Prostate gland (tissue), 2 donors: ENCODE results near the gene CRPPA.

Experiments used
- CTCF ChIP-seq, 4 experiments: fragments of 200-600 bp in 2 of 4; fragments of 450-650 bp in 2 of 4; sonication (generic) in 2 of 4; IDR thresholded peaks; 1 replicate in 3 of 4; 2 replicates in 1 of 4; pipeline ENCODE4 v1.5.1; 2016 to 2019; ENCODE audit warnings: antibody characterized with exemption in 4 of 4, mild to moderate bottlenecking in 2 of 4, moderate library complexity in 2 of 4
- POLR2A ChIP-seq: fragments of 450-650 bp; IDR thresholded peaks from one replicate; pipeline ENCODE4 v1.6.1; 2016; ENCODE audit warnings: antibody characterized with exemption, mild to moderate bottlenecking
- POLR2AphosphoS5 ChIP-seq: sonication (generic); formaldehyde crosslinking; IDR thresholded peaks from one replicate; pipeline ENCODE4 v1.6.1; 2017; ENCODE audit warnings: antibody characterized with exemption

DNA sequence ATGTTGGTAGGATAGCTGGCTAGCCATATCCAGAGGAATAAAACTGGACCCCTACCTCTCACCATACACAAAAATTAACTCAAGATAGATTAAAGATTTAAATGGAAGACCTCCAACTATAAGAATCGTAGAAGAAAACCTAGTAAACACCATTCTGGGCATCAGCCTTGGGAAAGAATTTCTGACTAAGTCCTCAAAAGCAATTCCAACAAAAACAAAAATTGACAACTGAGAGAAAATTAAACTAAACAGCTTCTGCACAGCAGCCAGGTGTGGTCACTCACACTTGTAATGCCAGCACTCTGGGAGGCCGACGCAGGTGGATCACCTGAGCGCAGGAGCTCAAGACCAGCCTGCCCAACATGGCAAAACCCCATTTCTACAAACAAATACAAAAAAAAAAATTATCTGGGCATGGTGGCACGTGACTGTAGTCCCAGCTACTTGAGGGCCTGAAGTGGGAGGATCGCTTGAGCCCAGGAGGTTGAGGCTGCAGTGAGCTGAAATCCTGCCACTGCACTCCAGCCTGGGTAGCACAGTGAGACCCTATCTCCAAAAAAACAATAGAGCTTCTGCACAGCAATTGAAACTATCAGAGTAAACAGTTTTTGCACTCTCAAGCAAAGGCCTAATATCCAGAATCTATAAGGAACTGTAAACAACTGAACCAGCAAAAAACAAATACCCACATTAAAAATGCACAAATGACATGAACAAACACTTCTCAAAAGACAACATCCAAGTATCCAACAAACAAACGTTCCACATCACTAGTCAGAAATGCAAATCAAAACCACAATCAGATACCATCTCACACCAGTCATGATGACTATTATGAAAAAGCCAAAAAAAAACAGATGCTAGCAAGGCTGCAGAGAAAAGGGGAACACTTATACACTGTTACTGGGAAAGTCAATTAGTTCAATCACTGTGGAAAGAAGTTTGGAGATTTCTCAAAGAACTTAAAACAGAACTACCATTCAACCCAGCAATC lies 4.8 kb downstream of the CRPPA start:
- TF ChIP-seq CTCF (IDR thresholded peaks at IDR 0.05) = no peak
- TF ChIP-seq POLR2AphosphoS5 = no peak
- no peak for TF ChIP-seq POLR2A
